GM12801 (cell line): Measurements from ENCODE around the gene OR2C1.

ENCODE experiments used
- CTCF ChIP-seq: IDR thresholded peaks from one replicate; pipeline ENCODE4 v1.5.1; 2011; ENCODE audit warnings: control low read depth; ENCODE audit not compliant: insufficient read length; ENCODE audit errors: extremely low read depth

Gene OR2C1

GRCh38 chr16:3388325-3388724 is 32.6 kb downstream of the OR2C1 start:
- TF ChIP-seq CTCF = no peak

DNA sequence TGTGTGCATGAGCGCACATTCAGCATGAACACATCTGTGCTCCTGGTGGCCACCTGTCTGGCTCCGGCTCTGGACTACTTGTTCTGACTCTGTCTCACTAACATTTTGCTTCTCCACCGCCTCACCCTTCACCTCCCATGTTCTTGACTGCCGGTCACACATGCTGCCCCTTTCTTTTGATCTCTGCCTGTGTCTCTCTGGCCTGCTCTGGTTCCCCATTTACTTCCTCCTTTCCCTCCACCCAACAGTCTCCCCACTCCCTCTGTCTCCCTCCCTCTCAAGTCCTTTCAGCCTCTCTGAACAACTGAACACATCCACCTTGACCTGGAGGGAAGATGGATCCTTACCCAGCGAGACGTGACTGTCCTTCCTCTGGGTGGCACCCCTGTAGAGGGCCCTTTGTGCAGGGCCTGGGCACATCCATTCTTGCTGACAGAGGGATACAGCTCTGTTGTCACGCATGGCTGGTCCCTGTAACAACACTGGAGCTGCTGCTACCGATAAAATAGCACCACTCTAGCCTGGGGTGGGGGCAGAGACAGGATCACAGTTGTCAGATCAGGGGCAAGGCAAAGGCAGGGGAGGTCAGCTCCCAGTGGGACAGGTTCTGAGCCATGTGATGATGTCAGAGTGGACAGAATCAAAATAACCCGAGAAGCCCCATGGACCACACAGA is 34.1 kb downstream of the OR2C1 start:
- TF ChIP-seq CTCF = no peak

DNA sequence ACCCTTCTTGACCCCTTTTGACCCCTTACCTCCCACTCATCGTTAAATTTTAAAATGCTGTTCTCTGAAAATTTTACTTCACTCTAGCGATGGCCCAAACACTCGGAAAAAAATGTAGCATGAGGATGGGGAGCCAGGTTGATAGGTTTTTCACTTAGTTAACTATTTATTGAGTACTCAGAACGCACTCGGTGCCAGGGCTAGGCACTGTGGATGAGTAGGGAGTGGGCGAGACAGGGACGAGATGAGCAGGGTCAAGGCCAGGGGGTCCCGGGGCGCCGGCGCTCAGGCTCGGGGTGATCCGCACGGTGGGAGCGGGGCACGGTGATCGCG is 44.7 kb downstream of the OR2C1 start:
- TF ChIP-seq CTCF = no peak

GRCh38 chr16:3400779-3401688 is 45.3 kb downstream of the OR2C1 start, which contains the start of the genes ZNF174 and ZSCAN32:
Gene ZNF174, plus strand, starts transcription at chr16:3401215. Its CDS starts 790 bp downstream, at chr16:3402005.
Gene ZSCAN32, minus strand, starts transcription at chr16:3401004. Its CDS starts 3,447 bp downstream, at chr16:3397557.
- no peak for TF ChIP-seq CTCF

DNA sequence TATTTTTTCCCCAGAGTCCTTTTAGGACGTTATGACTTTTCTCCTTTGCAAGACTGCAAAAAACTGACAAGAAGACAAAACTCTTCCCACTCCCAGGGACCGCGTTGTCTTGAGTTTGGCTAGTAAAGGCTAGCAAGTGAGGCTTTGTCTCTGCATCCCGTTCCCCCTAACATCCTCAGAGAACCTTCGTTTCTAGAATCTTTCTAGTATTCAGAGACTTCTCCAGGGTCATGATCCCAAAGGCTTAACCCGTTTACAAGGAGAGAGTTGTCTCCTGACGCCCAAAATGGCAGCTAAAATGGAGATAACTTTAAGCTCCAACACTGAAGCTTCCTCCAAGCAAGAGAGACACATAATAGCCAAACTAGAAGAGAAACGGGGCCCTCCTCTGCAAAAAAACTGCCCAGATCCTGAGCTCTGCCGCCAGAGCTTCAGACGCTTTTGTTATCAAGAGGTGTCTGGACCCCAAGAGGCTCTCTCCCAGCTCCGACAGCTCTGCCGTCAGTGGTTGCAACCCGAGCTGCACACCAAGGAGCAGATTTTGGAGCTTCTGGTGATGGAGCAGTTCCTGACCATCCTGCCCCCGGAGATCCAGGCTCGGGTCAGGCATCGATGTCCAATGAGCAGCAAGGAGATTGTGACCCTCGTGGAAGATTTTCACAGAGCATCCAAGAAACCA is 46.2 kb downstream of the OR2C1 start:
- no peak for TF ChIP-seq CTCF
